ENCODE data around the gene RAD54L2.
A peak's percentile ranks its signal among the peaks of the same experiment; 100 is the strongest.

Gene RAD54L2, protein sequence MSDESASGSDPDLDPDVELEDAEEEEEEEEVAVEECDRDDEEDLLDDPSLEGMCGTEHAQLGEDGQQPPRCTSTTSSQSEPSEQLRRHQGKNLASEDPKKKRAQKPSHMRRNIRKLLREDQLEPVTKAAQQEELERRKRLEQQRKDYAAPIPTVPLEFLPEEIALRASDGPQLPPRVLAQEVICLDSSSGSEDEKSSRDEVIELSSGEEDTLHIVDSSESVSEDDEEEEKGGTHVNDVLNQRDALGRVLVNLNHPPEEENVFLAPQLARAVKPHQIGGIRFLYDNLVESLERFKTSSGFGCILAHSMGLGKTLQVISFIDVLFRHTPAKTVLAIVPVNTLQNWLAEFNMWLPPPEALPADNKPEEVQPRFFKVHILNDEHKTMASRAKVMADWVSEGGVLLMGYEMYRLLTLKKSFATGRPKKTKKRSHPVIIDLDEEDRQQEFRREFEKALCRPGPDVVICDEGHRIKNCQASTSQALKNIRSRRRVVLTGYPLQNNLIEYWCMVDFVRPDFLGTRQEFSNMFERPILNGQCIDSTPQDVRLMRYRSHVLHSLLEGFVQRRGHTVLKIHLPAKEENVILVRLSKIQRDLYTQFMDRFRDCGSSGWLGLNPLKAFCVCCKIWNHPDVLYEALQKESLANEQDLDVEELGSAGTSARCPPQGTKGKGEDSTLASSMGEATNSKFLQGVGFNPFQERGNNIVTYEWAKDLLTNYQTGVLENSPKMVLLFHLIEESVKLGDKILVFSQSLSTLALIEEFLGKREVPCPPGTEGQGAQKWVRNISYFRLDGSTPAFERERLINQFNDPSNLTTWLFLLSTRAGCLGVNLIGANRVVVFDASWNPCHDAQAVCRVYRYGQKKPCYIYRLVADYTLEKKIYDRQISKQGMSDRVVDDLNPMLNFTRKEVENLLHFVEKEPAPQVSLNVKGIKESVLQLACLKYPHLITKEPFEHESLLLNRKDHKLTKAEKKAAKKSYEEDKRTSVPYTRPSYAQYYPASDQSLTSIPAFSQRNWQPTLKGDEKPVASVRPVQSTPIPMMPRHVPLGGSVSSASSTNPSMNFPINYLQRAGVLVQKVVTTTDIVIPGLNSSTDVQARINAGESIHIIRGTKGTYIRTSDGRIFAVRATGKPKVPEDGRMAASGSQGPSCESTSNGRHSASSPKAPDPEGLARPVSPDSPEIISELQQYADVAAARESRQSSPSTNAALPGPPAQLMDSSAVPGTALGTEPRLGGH (N-terminal part only)
- long read RNA-seq, partial matches to known transcripts = 17 of 72 reads
- long read RNA-seq, other reads (novel, unspliced or antisense) = 55 of 72 reads

DNA sequence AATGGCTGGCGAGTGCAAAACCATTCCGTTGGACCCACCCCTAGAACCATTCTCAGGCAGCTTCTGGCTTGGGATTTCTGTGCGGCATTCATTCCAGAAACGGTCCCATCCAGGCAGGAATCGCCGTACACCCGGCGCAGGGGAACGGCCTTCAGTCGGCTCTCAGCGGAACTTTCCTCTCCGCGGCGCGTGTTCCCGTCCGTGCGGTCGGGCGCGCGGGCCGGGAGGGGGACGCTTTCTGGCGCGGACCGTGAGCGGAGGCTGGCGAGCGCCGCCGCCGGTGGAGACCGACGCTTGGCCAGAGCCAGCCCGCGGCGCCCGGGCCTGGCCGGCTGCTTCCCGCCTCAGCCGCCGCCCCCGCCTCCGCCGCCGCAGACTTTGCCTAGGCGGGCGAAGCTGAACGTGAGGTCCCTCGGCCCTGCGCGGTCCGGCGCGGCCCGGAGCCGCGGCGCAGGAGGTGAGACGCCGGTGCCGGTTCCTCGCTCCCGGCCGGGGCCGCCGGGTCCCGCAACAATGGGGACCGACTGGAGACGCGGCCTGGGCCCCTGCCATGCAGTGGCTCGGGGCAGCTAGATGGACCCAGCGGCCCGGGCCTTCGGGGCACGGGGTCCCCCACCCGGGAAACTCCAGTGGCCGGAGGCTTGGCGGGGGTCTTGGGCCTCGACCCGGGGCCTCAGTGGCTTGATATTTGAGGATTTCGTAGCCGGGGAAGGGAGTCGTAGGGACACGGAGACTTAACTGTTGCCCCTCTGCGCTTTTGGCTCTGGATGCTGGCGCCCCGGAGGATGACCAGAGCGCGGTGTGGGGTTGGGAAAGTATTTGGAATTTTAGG lies at the start of gene RAD54L2:
TSS of gene RAD54L2 (plus strand) at position 261 of the 832 bp plus-strand sequence. CDS start 51,702 bp downstream, outside the sequence.
- TF ChIP-seq SPI1 (IDR thresholded peaks at IDR 0.05; ENCODE audit: borderline replicate concordance, low read depth) (peak; percentile 2; the same call in 1 of the 2 replicates), POLR2AphosphoS5 (IDR thresholded peaks at IDR 0.05; ENCODE audit: low read depth) (peak; percentile 81; the same call in 1 of the 2 replicates), GABPA (IDR thresholded peaks at IDR 0.05; ENCODE audit: low read depth) (peak; percentile 95)
- TF ChIP-seq, protein P1, sequence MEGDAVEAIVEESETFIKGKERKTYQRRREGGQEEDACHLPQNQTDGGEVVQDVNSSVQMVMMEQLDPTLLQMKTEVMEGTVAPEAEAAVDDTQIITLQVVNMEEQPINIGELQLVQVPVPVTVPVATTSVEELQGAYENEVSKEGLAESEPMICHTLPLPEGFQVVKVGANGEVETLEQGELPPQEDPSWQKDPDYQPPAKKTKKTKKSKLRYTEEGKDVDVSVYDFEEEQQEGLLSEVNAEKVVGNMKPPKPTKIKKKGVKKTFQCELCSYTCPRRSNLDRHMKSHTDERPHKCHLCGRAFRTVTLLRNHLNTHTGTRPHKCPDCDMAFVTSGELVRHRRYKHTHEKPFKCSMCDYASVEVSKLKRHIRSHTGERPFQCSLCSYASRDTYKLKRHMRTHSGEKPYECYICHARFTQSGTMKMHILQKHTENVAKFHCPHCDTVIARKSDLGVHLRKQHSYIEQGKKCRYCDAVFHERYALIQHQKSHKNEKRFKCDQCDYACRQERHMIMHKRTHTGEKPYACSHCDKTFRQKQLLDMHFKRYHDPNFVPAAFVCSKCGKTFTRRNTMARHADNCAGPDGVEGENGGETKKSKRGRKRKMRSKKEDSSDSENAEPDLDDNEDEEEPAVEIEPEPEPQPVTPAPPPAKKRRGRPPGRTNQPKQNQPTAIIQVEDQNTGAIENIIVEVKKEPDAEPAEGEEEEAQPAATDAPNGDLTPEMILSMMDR (IDR thresholded peaks at IDR 0.05; ENCODE audit: insufficient read depth, low read length) = no peak
- TF ChIP-seq, protein P2, sequence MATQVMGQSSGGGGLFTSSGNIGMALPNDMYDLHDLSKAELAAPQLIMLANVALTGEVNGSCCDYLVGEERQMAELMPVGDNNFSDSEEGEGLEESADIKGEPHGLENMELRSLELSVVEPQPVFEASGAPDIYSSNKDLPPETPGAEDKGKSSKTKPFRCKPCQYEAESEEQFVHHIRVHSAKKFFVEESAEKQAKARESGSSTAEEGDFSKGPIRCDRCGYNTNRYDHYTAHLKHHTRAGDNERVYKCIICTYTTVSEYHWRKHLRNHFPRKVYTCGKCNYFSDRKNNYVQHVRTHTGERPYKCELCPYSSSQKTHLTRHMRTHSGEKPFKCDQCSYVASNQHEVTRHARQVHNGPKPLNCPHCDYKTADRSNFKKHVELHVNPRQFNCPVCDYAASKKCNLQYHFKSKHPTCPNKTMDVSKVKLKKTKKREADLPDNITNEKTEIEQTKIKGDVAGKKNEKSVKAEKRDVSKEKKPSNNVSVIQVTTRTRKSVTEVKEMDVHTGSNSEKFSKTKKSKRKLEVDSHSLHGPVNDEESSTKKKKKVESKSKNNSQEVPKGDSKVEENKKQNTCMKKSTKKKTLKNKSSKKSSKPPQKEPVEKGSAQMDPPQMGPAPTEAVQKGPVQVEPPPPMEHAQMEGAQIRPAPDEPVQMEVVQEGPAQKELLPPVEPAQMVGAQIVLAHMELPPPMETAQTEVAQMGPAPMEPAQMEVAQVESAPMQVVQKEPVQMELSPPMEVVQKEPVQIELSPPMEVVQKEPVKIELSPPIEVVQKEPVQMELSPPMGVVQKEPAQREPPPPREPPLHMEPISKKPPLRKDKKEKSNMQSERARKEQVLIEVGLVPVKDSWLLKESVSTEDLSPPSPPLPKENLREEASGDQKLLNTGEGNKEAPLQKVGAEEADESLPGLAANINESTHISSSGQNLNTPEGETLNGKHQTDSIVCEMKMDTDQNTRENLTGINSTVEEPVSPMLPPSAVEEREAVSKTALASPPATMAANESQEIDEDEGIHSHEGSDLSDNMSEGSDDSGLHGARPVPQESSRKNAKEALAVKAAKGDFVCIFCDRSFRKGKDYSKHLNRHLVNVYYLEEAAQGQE (IDR thresholded peaks at IDR 0.05; ENCODE audit: insufficient replicate concordance, low read depth) = peak; percentile 73
- Histone ChIP-seq H3K4me3 (replicated peaks; ENCODE audit: insufficient read depth, low read length) (peak within 1 kb of the TSS; percentile 94), H3K27me3 (ENCODE audit: insufficient read depth, poor library complexity, severe bottlenecking) (no peaks in the 10 kb centered on the region), H3K27ac (replicated peaks) (peak within 1 kb of the TSS; percentile 66)
- peak; percentile 67 to 77 for DNase-seq (ENCODE audit: low read depth in 1 of 2, low spot score in 1 of 2)

DNA sequence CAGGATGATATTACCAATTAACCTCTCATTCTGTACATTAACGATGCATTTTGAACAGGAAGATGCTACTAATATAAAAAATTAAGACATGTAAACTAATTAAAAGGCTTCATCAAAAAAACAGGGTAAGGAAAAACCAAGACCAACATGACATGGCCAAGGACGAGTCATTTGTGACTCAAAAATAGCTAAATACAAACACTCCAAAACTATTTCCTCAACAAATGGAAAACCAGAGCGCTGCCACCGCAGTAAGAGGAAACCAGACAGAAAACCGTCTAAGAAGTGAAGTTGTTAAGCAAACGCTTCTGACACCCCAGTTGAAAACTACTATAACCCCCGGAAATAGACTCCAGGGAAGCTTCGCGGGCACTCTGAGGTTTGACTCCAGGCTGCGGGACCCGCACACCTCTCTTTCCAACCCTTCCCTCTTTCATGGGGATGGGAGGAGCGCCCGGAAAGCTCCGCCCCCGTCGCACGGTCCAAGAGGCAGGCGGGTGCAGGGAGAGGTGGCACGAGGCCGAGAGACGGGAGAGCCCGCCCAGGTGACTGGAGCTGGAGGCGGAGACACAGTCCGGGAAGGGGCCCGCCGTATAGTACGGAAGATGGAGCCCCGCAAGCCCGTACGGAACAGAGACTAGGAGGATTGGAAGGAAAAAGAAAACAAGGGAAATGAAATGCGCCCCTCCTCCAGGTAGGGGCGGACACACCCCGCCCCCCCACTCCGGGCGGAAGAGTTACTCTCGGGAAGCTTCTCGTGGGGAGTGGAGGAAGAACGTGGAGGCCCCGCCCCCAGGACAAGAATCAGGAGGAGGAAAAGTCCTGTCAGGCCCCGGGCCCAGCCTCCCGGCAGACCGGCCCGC lies 39.4 kb upstream of the RAD54L2 start:
- Histone ChIP-seq H3K4me3 (replicated peaks; ENCODE audit: insufficient read depth, low read length) (peak overlapping the region; percentile 77), H3K27me3 (ENCODE audit: insufficient read depth, poor library complexity, severe bottlenecking) (no peaks in the 10 kb centered on the region), H3K27ac (replicated peaks) (peak overlapping the region; percentile 93)
- TF ChIP-seq SPI1 (IDR thresholded peaks at IDR 0.05; ENCODE audit: borderline replicate concordance, low read depth) = no peak
- TF ChIP-seq, protein P2 (IDR thresholded peaks at IDR 0.05; ENCODE audit: insufficient replicate concordance, low read depth) = no peak
- TF ChIP-seq, protein P1 (IDR thresholded peaks at IDR 0.05; ENCODE audit: insufficient read depth, low read length) = no peak
- no peak; the same call in none of the 2 replicates for TF ChIP-seq POLR2AphosphoS5 (IDR thresholded peaks at IDR 0.05; ENCODE audit: low read depth)
- TF ChIP-seq GABPA (IDR thresholded peaks at IDR 0.05; ENCODE audit: low read depth) = no peak
- DNase-seq (ENCODE audit: low read depth in 1 of 2, low spot score in 1 of 2) = peak; percentile 86 to 94

Data from HL-60 (cell line).